OCI-LY1 (cell line): Measurements from ENCODE around the gene VRK1.

Experiments
- EZH2 ChIP-seq: fragments of 200-600 bp; sonication (generic), shearing (Covaris generic); IDR thresholded peaks from 2 replicates; pipeline ENCODE4 v1.8.0; 2017; ENCODE audit warnings: borderline replicate concordance, mixed run types, mild to moderate bottlenecking, antibody characterized with exemption, low read length, moderate library complexity, mixed read lengths
- TF ChIP-seq, protein P1 (sequence below): fragments of 200-600 bp; sonication (generic), shearing (Covaris generic); IDR thresholded peaks from 2 replicates; pipeline ENCODE4 v1.5.1; 2017; ENCODE audit warnings: mild to moderate bottlenecking, antibody characterized with exemption, low read length, moderate library complexity, mixed read lengths

DNA sequence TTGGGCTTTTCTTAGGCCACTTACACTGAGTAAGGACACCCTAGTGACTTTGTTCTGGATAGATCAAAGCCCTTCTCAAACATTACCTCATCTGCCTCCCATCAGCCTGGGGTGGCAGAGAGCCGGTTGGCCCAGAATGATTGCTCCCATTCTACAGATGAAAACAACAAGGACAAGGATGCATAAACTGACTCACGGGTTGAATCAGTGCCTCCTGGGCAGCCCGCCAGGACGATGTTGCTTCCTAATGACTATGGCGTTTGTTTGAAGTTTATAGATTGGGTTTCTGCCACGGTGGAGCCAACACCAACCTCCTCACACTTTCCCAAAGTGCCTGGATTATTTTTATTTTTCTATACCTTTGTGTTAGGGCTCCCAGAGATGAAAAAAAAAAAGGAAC is 3.6 kb upstream of the VRK1 start:
- TF ChIP-seq, protein P1, sequence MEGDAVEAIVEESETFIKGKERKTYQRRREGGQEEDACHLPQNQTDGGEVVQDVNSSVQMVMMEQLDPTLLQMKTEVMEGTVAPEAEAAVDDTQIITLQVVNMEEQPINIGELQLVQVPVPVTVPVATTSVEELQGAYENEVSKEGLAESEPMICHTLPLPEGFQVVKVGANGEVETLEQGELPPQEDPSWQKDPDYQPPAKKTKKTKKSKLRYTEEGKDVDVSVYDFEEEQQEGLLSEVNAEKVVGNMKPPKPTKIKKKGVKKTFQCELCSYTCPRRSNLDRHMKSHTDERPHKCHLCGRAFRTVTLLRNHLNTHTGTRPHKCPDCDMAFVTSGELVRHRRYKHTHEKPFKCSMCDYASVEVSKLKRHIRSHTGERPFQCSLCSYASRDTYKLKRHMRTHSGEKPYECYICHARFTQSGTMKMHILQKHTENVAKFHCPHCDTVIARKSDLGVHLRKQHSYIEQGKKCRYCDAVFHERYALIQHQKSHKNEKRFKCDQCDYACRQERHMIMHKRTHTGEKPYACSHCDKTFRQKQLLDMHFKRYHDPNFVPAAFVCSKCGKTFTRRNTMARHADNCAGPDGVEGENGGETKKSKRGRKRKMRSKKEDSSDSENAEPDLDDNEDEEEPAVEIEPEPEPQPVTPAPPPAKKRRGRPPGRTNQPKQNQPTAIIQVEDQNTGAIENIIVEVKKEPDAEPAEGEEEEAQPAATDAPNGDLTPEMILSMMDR = no peak
- no peak for TF ChIP-seq EZH2
